ENCODE measurements around the gene SNAP25.
A peak's percentile ranks its signal among the peaks of the same experiment; 100 is the strongest.

Gene SNAP25

DNA sequence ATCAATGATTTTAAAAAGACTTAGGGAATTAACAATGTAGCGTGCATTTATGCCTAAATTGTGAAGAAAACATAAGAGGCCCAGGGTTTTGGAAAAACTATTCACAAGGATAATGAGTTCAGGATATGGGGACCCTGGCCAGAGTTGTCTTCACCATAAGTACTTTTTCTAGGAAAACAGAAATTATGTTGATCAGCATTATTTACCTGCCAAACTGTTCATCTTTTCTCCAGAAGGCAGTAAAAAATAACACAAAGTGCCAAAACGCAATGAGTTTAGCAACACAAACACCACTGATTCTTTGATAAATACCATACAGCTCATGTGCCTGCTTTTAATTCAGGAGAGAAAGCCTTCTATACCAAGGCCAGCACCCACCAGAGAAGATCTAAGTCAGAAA lies 43.1 kb downstream of the SNAP25 start:
- no peak for DNase-seq

DNA sequence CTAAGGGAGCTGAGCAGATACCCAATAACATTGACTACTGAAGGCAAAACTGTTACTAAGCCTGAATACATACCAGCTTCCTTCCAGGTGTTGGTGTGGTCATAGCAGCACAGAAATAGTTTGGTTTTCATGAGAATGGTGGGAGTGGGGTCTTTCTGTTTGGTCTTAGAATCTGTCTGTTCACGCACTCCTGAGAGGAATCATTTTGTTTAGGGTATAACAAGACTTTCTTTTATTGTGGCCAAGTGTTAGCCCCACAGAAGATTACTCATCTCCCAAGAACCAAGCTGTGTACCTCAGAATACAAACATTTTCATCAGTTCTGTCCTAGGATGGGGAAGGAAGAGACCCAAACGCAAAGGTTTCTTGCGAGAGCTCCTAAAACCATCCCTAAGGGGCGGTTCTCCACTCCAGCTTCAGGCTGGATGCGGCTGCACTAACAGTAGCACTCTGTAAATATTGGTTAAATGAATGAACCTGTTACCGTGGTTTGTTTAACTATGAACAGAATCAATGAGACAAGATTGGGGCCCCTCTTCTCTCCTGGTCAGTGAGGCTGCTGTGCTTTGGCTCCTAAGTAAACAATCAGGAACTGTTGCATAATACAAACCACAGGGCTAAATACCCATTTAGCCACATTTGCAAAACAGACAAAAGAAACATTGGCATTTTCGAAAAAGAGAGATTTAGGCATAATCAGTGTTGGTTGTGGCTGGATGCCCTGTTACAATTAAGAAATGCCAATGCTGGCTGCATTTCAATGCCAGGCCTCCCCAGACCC lies 44.9 kb downstream of the SNAP25 start:
- DNase-seq, result peak in 1 of 58 donors; percentile 2

DNA sequence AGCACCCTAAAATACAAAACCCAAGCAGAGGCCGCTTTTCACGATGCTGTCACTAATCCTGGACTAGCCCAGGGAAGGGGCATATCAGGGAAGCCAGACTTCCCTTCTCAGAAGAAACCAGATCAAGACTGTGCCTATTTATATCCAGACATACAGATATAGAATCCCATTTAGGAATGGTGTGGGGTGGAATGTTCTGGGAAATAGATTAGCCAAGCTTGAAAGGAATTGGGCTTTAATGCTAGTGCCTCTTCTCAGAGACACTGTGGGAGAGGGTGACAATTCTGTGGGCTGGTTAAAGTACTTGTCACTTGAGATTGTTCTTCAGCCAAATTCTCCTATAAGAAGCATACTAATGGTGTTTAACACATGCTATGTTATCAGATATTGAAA lies 45.5 kb downstream of the SNAP25 start:
- peak in 3 of 58 donors; percentile 22 to 51 (median 33) for DNase-seq

DNA sequence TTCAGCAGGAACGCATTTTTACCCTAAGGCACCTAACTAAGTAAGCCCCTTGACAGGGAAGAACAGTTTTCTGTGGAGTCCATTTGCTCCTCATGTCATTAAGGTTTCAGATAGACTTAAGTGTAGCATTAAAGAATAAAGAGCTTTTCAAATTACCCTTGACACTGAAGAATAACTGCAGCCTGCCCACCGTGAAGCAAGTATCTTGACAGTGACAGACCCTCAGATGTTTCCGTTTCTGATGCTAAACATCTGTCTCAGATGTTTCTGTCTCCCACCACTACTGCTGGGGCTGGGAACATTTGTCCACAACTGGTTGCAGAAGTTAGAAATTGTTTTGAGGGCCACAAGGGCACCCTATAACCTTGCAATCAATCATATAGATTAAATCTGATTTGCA lies 50.0 kb downstream of the SNAP25 start:
- DNase-seq, result no peak

DNA sequence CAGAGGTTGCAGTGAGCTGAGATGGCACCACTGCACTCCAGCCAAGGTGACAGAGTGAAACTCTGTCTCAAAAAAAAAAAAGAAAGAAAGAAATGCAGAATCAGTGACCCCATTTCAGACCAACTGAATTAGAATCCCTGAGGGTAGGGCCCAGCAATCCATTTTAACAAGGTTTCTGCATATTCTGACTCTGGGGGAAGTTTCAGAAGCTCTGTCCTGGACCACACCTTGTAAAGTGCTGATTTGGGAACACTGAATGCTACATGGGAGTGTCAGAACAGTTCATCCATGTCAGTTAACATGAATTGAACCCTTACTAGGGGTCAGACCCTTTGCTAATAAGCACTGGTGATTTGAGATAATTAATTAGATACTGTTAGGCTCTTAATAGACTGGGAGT lies 52.0 kb downstream of the SNAP25 start:
- DNase-seq, result no peak

DNA sequence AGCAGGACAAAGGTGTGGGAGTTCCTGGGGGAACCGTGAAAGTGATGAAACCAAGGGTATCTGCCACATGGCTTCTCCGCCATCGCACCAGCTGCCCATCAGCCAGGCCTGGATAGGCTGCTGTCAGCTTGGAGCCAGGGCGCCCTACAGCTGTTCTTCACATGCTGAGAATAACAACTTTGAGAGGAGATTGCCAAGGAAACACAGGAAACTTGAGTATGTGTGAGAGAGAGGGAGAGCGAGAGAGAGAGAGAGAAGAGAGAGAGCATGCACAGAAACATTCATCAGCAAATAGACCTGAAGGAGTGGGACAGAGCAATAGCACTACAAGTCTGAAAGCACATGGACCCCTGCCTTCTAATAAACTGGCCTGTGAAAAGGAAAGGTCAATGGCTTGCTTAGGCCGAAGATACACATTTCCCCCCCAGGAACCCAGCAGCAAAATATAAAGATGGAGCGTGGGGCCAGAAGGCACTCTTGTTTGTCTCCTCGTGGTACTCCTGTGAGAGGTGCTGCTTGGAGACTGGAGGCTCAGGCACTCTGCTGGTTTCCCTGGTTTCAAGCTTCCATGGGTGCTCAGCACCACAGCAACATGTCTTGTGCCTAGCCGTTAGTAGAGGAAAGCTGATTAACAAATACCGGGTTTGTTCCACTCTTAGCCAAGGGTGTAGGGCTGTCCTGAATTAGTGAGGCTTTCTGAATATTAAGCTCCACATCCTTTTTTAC lies 53.0 kb downstream of the SNAP25 start:
- DNase-seq, result peak in 29 of 58 donors; percentile 6 to 76 (median 39)

DNA sequence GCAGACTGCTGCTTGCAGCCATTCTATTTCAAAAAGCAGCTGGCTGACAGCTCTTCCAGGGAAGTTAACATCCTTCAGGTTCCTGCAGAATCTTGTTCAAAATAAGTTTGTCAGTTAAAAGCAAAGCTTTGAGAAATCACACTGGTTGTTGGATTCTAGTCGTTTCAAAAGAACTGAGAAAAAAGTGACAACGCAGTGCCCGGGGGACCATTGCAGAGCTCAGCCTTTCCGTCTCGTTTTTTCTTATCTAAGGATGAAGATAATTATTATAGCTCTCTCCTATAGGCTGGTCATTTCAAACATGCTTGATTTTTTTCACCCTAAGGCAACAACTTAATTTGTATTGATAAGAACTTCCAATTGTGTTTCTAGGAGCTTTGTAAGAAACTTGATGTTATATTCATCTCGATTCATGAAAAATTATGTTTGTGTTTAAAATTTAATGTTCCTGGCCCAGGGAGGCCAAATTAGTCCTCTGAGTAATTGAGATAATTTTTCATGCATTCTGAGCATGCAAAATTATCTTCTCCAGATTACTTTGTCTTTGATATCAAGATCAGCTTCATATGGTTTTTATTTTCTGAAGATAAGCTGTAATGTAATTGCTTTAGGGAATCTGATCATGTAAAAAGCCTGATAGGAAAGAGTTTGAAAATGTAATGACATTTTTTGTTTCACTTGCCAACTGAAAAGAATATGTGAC lies 58.4 kb downstream of the SNAP25 start:
- DNase-seq, result no peak

DNA sequence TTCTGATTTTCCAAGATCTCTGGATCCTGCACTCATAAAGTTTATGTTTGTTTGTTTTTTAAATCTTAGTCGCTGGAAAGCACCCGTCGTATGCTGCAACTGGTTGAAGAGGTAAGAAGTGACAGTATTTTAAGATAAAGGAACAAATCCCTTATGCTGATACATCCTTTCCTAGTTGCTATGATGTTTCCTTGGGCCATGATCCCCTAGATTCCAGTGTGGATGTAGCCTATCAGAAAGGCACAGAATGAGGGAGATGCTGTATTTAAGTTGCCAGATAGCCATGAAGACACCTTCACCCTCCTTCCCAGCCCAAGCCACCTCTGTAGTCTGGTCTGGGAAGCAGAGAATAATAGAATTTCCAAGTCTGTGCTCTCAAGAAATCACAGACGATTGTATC lies 59.0 kb downstream of the SNAP25 start:
- DNase-seq, result no peak

DNA sequence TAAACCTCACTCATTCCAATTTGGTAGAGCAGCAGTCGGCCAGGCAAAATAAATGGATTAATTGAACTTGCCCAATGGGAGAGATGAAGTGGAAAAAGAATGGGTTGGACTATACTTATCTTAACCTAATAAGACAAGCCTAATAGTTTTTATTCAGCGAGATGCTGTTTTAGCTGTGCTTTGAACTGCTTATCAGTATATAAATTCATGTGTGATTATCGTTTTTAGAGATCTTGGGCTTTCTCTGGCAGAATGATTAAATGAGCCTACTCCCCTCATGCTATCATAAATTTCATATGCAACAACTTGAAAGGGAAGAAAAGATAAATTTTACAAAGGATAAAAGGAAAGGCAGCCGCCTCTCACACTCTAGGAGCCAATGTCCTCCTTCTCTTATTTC lies 59.8 kb downstream of the SNAP25 start:
- no peak for DNase-seq

DNA sequence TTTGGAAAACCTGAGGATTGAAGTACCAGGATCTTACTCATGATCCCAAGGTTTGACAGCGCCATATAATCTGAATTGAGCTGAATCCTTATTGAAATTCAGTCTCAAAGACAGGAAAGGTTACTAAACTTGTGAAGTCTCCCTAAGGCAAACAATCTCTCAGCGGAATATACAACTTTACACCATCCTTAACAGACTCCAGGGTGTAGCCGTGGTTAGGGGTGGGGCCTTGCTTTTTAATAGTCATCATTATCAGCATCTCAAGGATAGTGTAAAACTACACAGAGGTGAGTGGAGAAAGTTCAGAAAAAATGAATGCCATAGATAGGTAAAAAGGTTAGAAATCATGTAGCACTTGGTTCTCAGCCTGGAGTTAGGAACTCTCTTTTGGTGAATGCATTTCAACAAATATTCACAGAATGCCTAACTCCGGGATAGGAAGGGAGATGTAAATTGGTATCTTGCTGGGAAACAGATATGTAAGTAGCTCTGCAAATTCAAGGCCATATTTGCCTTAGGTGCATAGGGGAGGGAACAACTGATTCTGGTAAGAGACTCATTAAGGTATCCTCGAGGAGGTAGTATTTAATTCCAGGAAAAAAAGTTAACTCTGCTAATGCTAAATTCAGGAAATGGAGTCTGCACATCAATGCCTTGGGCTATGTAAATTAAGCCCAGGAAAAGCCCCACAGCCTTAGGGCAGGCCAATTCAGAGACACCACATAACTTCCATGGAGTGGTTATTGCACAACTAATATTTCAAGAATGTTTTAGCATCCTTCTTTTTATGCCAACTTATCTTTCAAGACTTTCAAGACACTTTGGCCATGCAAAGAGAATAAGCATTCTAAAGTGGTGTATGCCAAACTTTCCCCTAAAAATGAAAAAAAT lies 61.6 kb downstream of the SNAP25 start:
- DNase-seq, result no peak

DNA sequence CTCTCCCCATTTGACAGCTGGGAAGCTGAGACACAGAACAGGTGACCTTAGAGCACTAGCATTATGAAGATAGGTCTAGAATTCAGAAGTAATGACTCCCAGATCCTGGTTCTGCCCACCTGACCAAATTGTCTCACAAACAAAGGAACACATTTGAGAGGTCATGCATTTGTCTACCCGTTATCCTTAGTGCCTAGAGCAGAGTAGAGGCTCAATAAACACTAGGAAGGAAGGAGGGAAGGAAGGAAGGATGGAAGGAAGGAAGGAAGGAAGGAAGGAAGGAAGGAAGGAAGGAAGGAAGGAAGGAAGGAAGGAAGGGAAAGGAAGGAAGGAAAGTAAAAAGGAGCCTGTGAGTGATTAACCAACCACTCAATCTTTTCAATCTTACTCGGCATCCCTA lies 63.3 kb downstream of the SNAP25 start:
- DNase-seq, result no peak

DNA sequence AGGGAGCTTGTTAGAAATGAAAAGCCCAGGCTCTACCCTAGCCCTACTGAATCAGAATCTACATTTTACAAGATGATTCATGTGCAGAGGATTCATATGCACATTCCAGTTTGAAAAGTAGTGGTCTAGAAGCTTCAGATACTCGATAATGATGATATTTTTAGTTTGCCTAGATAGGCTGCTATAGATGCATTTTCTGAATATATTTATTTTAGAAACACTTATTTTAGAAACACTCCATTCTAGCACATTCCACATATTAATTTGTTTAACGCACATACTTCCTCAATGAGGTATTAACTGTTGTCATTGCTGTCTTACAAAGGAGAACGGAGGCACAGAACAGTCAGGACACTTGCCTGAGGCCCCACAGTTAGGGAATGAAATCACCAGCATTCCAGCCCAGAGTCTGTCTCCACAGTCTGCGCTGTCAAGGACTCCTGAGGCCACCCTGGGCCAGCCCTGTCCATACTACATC lies 64.4 kb downstream of the SNAP25 start:
- no peak for DNase-seq

DNA sequence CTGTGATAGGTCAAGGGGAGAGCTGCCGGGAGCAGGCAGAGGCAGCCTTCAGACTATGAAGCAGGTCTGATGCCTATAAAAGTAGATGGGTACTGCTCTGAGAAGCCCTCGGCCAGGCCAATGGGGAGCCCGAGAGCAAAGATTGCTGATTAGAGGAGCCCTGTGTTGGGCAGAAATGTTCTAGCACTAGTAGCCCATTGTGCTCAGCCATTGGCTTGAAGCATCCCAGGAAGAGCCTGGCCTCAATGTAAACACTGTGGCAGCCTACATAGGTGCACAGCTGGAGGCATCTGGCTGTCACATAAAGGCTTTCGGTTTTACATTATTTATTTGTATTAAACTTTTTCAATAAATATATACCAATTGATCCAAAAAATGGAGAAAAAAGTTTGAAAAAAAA lies 67.7 kb downstream of the SNAP25 start:
- no peak for DNase-seq

DNA sequence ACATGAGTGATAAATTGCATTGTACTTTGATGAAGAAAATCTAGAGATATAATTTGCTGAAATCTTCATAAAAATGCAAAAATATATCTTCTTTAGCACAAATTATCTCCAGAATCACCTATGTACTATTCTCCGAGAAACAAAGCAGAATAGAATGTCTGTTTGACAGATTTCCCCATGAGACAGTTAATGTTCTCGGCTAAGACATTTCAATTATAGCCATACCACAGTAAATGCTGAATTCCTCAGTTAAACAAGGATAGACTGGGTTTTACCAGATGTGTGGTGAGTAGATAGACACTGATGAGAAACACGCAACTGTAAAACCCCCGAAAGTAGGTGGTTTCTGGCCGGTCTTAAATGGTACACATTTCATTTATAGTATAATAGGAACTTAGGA lies 69.8 kb downstream of the SNAP25 start:
- no peak for DNase-seq

DNA sequence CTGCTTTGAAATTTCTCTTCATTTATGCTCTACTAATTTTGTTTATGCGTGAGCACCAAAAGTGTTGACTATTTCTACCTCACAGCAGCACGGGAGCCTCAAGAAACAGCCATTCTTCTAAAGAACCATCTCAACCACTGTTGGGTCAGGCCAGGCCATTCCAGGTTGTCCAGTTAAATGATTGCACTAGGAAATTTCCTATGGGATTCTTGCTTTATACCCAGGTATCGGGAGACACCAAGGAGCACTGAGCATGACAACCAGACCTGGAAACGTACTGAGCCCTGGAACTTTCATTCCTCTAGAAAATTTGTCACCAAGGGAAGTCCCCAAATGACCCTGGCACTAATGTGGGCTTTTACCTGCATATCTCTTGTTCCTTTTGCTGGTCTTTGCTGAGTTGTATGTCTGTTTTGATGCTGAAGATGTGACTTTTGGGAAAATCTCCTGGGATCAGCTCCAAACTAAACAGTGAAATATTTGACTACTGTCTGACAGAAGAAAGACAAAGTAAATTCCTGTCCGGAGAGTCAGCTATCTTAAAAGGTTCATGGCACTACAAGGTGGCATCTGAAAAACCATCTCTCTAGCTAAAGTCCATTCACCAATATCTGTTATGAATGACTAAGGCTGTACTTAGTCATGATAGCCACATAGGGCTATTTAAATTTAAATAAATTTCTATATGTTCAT lies 70.5 kb downstream of the SNAP25 start:
- no peak for DNase-seq

DNA sequence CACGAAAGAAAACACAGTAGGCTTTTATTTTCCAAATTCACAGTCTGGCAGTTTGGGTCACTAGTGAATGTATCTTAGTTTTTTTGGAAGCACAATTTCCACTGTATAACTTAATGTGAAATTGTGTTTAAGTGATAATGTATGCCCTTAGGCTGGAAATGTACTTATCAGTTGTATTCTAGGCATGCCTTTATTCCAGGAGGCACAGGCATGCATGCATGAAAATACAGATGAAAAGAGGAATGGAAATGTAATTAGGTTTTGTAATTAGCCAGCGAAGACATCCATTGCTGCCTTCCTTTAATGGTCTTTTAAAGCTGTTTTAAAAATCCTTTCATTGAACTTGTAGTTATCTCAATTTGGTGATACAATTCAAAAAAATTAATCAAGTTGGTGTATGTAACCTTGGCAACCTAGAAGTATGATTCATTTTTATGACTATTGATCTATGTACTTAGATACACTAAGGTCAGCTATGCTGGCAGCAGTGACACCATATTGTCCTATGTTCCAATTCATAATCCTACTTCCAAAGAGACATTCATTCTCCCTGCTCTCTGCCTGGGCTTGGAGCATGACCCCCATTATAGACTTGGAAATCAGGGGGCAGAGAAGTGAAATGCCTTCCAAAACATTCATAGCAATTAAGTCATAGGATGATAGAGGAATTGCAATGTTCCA lies 73.1 kb downstream of the SNAP25 start:
- no peak for DNase-seq

DNA sequence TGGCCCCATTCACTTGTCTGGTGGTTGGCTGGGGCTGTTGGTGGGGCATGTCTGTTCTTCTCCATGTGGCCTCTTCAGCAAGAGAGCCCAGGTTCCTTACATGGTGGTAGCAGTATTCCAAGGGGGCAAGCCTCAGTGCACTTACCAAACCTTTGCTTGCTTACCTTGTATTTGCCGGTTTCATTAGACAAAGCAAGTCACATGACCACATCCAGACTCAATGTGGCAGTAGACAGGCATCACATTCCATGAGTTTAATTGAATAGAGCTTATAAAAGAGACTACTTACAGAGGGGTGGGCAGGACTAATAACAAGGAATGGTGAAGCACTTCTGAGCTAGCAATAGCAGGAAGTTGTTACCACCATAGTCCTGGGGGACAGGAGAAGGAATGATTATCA lies 78.6 kb downstream of the SNAP25 start:
- DNase-seq, result no peak

DNA sequence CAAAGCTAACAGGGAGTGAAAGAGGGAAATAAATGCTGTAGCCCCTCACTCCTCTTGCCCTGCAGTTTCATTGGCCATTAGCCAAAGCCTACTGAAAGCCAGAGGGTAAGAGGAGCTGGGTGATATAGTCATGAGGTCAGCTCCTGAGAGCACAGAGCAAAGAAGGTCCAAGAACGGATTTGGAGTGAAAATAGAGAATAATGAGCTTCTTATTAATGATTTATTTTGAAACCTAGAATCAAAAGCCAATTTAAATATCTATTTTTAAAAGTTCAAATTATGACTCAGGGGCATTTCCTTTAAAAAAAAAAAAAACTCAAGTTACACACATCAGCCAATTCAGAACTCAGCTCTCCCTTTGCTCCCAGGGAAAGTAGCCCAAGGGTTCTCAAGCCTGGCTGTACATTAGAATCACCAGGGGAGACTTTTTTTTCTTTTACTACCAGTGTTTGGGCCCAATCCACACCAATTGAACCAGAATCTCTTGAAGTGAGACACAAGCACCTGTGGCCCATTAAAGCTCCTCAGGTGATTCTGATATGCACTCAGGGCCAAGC lies 79.1 kb downstream of the SNAP25 start:
- no peak for DNase-seq

DNA sequence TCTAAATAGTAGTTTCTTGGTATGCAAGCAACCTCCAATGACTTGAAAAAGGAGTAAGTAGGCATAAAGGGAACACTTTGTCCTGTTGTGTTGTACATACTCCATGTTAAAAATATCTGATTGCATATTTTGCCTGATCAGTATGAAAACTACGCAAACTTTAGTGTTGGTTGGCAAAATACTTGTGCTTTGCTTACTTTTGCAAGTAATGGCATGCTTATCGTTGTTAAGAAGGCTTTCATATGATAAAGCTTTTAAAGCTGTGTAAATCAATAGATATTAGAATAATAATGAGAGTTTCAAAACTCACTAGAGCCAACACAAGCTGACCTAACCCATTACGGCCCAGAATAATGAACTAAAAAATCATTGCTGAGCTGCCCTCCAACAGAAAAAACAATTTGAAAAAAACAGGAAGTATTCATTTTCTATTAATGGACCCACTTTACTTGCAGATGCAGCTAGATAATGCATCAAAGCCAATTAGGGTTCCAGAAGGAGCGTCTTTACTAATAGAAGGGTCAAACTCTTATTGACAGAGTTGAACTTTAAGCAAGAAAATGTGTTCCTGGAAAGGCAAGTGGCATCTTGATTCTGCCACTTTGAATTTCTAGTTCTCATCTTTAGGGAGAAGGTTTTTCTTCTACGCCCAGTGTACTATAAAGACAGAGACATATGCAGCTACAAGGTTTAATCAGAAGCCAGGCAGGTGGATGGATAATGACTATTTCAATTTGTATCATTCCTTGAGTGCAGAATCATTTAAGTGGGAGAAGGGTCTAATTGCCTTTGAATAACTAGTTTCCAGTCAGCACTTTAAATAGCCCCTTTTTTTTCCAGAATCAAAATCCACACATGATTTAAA lies 82.2 kb downstream of the SNAP25 start:
- no peak for DNase-seq

Measured in anterior cingulate cortex (tissue), 58 donors.